22Rv1 (cell line): Measurements from ENCODE around the gene TEKTIP1.

Source experiments
- ZFX ChIP-seq: fragments of 450-650 bp; IDR thresholded peaks from 2 replicates; pipeline ENCODE4 v1.6.1; 2017; ENCODE audit warnings: antibody characterized with exemption, borderline replicate concordance
- TF ChIP-seq, protein P1 (sequence below): fragments of 450-650 bp; IDR thresholded peaks from 2 replicates; pipeline ENCODE4 v1.5.1; 2017; ENCODE audit warnings: mild to moderate bottlenecking

DNA sequence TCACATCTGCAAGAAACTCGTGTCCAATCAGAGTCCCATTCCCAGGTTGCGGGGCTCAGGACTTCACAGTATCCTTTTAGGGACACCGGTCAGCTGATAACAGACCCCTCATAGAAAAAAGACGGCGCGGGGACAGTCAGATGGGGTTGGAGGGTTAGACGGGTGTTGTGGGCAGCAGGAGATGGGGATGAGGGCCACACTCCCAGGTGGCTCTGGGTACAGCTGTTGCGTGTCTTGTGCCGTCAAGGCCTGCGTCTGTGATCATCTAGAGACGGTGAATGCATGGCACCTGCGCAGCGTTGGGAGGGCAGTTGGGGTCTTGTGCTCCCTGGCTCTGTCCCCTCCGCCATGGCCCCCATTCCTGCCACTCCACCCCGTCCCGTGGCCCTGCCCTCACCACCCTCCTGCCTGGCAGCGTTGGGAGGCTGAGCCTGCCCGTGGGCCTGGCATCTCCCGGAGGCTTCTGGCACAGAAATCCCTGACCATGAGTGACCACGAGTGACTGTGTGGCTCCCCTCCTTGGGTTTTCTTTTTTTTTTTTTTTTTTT is 14.0 kb upstream of the TEKTIP1 start:
- TF ChIP-seq, protein P1, sequence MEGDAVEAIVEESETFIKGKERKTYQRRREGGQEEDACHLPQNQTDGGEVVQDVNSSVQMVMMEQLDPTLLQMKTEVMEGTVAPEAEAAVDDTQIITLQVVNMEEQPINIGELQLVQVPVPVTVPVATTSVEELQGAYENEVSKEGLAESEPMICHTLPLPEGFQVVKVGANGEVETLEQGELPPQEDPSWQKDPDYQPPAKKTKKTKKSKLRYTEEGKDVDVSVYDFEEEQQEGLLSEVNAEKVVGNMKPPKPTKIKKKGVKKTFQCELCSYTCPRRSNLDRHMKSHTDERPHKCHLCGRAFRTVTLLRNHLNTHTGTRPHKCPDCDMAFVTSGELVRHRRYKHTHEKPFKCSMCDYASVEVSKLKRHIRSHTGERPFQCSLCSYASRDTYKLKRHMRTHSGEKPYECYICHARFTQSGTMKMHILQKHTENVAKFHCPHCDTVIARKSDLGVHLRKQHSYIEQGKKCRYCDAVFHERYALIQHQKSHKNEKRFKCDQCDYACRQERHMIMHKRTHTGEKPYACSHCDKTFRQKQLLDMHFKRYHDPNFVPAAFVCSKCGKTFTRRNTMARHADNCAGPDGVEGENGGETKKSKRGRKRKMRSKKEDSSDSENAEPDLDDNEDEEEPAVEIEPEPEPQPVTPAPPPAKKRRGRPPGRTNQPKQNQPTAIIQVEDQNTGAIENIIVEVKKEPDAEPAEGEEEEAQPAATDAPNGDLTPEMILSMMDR: no peak
- no peak for TF ChIP-seq ZFX
